Measurements from ENCODE around the gene IL4R. TPM values are rescaled to one million over a fixed set of nuclear protein-coding genes. Genes with fewer than 3 reads are reported as not detected.
A peak's percentile ranks its signal among the peaks of the same experiment; 100 is the strongest.

Gene IL4R
- total RNA-seq, result 176 and 202 TPM in 2 replicates

- intact Hi-C loops (cut with micrococcal nuclease), result loop anchor here (1.0 to 10.0 kb wide), 5 partner anchors 15 to 241 kb away; partner anchors contain the start of genes KATNIP and NSMCE1
- ChIA-PET CTCF (no interaction called here), POLR2A (interaction anchor here (1.0 to 1.4 kb wide), 2 partner anchors 11 to 80 kb away, joined by 4 read pairs; no protein-coding TSS in a partner anchor)
- ATAC-seq (ENCODE audit: low read depth) (peak; percentile 49), DNase-seq (peak; percentile 77)
- Mint-ChIP-seq H3K4me1 (peaks cover 76% of the 10 kb centered on the region), H3K9me3 (no peaks in the 10 kb centered on the region), H3K27me3 (no peaks in the 10 kb centered on the region), H3K36me3 (ENCODE audit: low read depth) (peaks cover 33% of the 10 kb centered on the region), H3K27ac (peak within 1 kb of the TSS; percentile 90), H3K4me3 (peak within 1 kb of the TSS; percentile 88)
- no peak for TF ChIP-seq CTCF (IDR thresholded peaks at IDR 0.05)
These were observed at the start of gene IL4R for GRCh38 chr16:27313422-27314160. Gene IL4R (plus strand): TSS chr16:27313974. CDS start chr16:27340204, 26,230 bp downstream.

- intact Hi-C loops (cut with micrococcal nuclease), result no loop called here
- no peaks in the 10 kb centered on the region for H3K27me3 Mint-ChIP-seq
- H3K4me3 Mint-ChIP-seq, result no peak overlapping the region
- ATAC-seq (ENCODE audit: low read depth) (no peak), DNase-seq (no peak)
- ChIA-PET POLR2A (interaction anchor here (1.2 kb wide), 1 partner anchor 27 kb away, joined by 3 read pairs; no protein-coding TSS in a partner anchor), CTCF (interaction anchor here (1.0 to 1.6 kb wide), 2 partner anchors 11 to 102 kb away, joined by 3 read pairs; no protein-coding TSS in a partner anchor)
- H3K27ac Mint-ChIP-seq, result peak overlapping the region; percentile 41
- peaks cover 2% of the 10 kb centered on the region for H3K9me3 Mint-ChIP-seq
- no peak for TF ChIP-seq CTCF (IDR thresholded peaks at IDR 0.05)
- peaks cover 21% of the 10 kb centered on the region for H3K36me3 Mint-ChIP-seq (ENCODE audit: low read depth)
- peaks cover 72% of the 10 kb centered on the region for H3K4me1 Mint-ChIP-seq
These were observed 49.6 kb upstream of the IL4R start for GRCh38 chr16:27264151-27264550.

- peaks cover 2% of the 10 kb centered on the region for H3K9me3 Mint-ChIP-seq
- intact Hi-C loops (cut with micrococcal nuclease), result no loop called here
- peak overlapping the region; percentile 18 for H3K27ac Mint-ChIP-seq
- no peak for ATAC-seq (ENCODE audit: low read depth)
- CTCF ChIA-PET, result interaction anchor here (1.6 kb wide), 1 partner anchor 10 kb away, joined by 3 read pairs; no protein-coding TSS in a partner anchor
- TF ChIP-seq CTCF (IDR thresholded peaks at IDR 0.05), result no peak
- POLR2A ChIA-PET, result no interaction called here
- H3K4me1 Mint-ChIP-seq, result peaks cover 76% of the 10 kb centered on the region
- no peak for DNase-seq
- H3K27me3 Mint-ChIP-seq, result no peaks in the 10 kb centered on the region
- H3K36me3 Mint-ChIP-seq (ENCODE audit: low read depth), result peaks cover 20% of the 10 kb centered on the region
- peak overlapping the region; percentile 1 for H3K4me3 Mint-ChIP-seq
These were observed 47.8 kb upstream of the IL4R start for GRCh38 chr16:27265982-27266381.

GRCh38 chr16:27267037-27267677 is 46.6 kb upstream of the IL4R start:
- CTCF ChIA-PET, result interaction anchor here (0.7 kb wide), 1 partner anchor 88 kb away, joined by 3 read pairs; no protein-coding TSS in a partner anchor
- intact Hi-C loops (cut with micrococcal nuclease), result no loop called here
- Mint-ChIP-seq H3K27ac (peak overlapping the region; percentile 56), H3K4me3 (peak overlapping the region; percentile 96), H3K36me3 (ENCODE audit: low read depth) (peaks cover 20% of the 10 kb centered on the region), H3K4me1 (peaks cover 77% of the 10 kb centered on the region), H3K9me3 (peaks cover 2% of the 10 kb centered on the region), H3K27me3 (no peaks in the 10 kb centered on the region)
- DNase-seq, result no peak
- POLR2A ChIA-PET, result interaction anchor here (1.2 to 1.6 kb wide), 2 partner anchors 23 to 101 kb away, joined by 3 to 5 read pairs; no protein-coding TSS in a partner anchor
- TF ChIP-seq CTCF (IDR thresholded peaks at IDR 0.05), result no peak
- no peak for ATAC-seq (ENCODE audit: low read depth)

Measured in activated B cell treated with CpG ODN at 0.5 μM for 24 hours (primary cell).